IPS-18c (cell line): ENCODE measurements around the gene C16orf89.
"Not testable (repeated sequence)": the region's sequence is repeated elsewhere in the genome, so short reads cannot be mapped to it uniquely, and the experiment has no call there.

Source experiments
- H3K4me3 ChIP-seq: 2 replicates; pipeline ENCODE4 v1.7.0; 2013; ENCODE audit warnings: low read depth, mild to moderate bottlenecking, low read length, moderate library complexity; ENCODE audit not compliant: insufficient read depth
- H3K9me3 ChIP-seq: one replicate; pipeline ENCODE4 v1.6.1; 2013; ENCODE audit warnings: mild to moderate bottlenecking, low read length, moderate library complexity; ENCODE audit not compliant: control insufficient read depth, insufficient read depth

C16orf89 gene

GRCh38 chr16:5069854-5070253, 4.1 kb upstream of the C16orf89 start:
- H3K4me3 ChIP-seq: no peak overlapping the region
- no peaks in the 10 kb centered on the region for H3K9me3 ChIP-seq

GRCh38 chr16:5069048-5069447, 3.3 kb upstream of the C16orf89 start:
- no peaks in the 10 kb centered on the region for H3K9me3 ChIP-seq
- H3K4me3 ChIP-seq: no peak overlapping the region

GRCh38 chr16:5066511-5066910, 755 bp upstream of the C16orf89 start:
- Histone ChIP-seq H3K4me3 (no peak overlapping the region), H3K9me3 (no peaks in the 10 kb centered on the region)

GRCh38 chr16:5065326-5065725, 430 bp downstream of the C16orf89 start:
- Histone ChIP-seq H3K9me3 (no peaks in the 10 kb centered on the region), H3K4me3 (no peak overlapping the region)

- Histone ChIP-seq H3K9me3 (no peaks in the 10 kb centered on the region), H3K4me3 (no peak overlapping the region)
Observed at GRCh38 chr16:5064915-5065314, 841 bp downstream of the C16orf89 start.

DNA sequence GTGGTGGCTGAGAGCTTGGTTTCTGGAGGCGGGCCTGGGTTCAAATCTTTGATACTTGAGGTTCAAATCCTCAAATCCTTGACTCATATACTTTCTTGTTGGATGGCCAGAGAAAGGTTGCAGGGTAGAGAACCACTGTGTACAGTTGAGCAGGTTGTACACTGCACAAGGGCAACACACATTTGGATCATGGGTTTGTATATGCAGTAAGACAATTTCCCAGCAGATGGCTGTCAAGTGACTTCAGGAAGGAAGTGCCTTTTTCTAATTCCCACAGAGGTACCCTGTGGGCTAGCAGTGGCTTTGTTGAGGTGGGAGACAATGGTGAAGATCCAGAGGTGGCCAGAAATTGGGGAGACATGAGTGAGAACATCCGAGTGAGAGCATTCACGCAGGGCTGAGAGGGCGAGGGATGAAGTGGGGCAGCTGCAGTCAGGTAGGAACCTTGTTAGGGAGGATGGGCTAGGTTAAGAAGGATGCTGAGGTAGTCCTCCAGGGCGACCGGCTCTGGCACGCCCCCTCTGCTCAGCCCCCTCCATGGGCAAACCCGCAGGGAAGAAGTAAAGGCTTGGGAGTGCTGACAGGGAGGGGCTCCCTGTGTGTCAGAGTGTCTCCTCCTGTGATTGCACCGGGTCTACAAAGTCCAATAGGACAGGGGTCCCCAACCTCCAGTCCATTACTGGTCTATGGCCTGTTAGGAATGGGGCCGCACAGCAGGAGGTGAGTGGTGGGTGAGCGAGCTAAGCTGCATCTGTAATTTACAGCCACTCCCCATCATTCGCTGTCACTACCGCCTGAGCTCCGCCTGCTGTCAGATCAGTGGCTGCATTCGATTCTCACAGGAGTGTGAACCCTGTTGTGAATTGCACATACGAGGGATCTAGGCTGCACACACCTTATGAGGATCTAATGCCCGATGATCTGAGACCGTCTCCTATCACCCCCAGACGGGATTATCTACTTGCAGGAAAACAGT, 2.7 kb downstream of the C16orf89 start:
- no peak overlapping the region for H3K4me3 ChIP-seq

DNA sequence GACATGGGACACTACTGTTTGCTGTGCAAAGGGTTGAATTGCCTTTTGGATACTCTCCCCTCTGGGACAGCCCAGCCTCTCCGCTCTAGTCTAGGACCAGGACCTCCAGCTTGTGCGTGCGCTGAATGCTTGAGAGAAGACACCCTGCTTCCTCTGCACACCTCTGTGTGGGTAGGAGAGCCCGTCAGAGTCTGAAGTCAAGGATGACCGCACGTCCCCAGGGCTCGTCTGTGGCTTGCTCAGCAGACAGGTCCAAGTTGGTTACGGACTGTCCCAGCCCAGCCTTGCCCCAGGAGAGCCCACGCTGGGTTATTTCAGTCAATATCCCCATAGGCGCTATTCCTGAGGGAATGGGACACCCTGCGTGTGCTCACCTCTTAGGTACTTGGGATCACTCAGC, 3.7 kb downstream of the C16orf89 start:
- no peak overlapping the region for H3K4me3 ChIP-seq
- H3K9me3 ChIP-seq: no peaks in the 10 kb centered on the region

More for the DNA sequence above, 2.7 kb downstream of the C16orf89 start:
- H3K9me3 ChIP-seq: no peaks in the 10 kb centered on the region

GRCh38 chr16:5060073-5060641, 5.6 kb downstream of the C16orf89 start:
- H3K9me3 ChIP-seq: no peaks in the 10 kb centered on the region
- no peak overlapping the region for H3K4me3 ChIP-seq

DNA sequence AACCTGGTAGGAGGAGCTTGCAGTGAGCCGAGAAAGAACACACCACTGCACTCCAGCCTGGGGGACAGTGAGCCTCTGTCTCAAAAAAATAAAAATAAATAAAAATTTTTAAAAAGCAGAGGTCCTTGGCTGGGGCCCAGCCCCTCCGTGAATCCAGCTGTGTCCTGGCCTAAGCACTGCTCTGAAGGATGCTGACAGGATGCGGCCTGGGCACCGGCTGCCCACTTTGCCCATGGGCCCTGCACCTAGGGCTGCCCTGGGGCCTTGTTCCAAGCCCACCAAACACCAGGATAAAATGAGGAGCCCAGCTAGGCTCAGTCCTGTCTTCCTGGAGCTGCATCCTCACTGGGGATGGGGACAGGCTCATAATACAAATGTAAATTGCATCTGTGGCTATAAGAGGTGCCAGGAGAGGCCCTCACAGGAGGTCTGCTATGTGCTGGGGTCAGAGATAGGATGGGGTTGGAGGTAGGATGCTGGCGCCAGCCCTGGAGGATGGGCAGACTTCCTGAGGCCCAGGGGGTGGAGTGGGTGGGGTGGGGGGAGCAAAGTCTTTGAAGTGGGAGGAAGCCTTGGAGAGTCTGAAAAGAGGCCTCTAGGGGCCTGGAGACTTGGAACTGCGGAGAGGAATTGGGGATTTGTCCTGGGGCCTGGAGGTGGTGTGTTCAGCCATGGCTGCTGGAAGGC, 6.2 kb downstream of the C16orf89 start:
- H3K9me3 ChIP-seq: no peaks in the 10 kb centered on the region
- no peak overlapping the region; the same call in 1 of the 2 replicates for H3K4me3 ChIP-seq

- Histone ChIP-seq H3K4me3 (0 out of 2 replicates have a peak overlapping the region, but pooled peaks have one; percentile 1), H3K9me3 (no peaks in the 10 kb centered on the region)
Observed at GRCh38 chr16:5058476-5058875, 7.3 kb downstream of the C16orf89 start.

GRCh38 chr16:5056352-5056751, 9.4 kb downstream of the C16orf89 start:
- H3K4me3 ChIP-seq: no peak overlapping the region

DNA sequence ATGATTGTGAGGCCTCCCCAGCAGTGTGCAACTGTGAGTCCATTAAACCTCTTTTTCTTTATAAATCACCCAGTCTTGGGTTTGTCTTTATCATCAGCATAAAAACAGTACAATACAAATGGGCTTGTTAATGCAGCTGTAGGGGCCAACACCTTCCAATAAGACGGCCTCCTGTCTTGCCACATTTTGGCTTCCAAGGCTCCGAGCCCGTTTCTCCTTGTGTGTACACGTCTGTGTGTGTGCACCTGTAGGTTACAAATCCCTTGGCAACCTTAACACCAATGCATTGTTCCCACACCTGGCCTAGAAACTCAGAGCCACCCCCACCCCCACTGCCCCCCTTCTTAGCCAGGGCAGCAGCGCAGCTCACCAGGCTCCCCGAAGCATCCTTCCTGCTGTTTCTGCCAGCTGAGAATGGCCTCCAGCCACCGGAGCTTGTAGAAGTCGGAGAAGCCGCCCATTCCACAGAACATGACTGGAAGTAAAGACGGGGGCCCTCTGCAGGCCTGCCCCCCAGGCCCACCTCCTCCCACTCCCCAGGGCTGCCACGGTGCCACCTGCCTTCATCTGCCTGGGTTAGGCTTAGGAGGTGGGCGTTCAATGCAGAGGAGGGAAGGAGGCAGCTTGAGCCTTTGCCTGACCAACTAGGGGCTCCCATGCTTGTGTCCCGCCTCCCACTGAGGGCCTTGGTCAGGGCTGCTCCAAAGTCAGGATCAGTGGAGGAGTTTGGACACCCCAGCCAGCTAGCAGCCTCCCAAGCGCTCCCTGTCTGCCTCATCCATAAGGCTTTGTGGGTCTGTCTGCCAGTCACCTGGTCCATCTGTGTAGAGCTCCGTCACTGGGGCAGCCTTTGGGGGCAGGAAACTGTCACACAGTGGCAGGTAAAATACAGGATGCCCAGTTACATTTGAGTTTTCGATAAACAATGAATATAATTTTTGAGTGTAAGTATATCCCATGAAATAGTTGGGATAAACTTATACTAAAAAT, 10.6 kb downstream of the C16orf89 start:
- H3K4me3 ChIP-seq: no peak overlapping the region
- no peaks in the 10 kb centered on the region for H3K9me3 ChIP-seq

More at GRCh38 chr16:5056352-5056751, 9.4 kb downstream of the C16orf89 start:
- H3K9me3 ChIP-seq: no peaks in the 10 kb centered on the region

DNA sequence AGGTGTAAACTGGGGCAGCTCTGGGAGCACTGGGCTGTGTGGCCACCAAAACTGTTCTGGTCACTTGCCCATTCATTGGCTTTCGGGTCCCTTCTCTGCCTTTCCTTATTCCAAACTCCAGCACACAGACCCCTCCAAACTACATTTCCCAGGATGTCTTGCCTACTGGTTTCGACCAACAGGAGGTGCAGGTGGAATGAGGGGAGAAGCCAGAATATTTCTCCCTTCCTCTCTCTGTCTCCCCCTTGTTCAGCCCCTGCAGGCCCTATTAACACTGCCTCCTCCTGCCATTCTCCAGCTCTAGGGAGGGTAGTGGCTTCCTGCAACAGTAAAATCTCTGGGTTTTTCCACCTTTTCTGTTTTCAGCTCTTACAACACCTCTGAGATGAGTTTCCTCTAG, 18.8 kb downstream of the C16orf89 start:
- H3K9me3 ChIP-seq: no peaks in the 10 kb centered on the region
- H3K4me3 ChIP-seq: no peak overlapping the region

DNA sequence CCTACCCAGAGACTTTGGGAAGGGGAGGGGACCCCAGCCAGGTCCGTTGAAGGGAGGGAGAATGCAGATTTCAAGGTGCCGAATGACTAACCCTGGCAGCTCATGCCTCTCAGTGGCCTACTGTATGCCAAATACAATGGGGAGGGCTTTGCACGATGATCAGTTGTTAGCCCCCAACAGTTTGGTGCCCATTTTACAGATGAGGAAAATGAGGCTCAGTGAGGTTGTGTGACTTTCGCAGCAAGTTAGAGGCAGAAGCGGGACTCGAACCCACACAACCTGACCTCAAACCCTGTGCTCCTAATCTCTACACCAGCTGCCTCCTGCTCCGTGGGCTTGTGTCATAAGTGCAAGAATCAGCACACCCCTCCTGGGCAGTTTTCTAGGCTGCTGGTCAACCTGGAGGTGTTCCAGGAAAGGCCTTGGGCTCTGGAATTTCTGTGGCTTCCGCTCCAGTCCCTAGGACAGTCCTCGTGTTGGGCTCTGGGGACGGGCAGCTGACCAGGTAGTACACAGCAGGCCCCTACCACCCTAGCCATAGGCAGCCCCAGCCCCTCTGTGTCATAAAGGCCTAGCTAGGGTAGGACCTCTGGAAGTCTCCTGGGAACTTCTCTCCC, 20.1 kb downstream of the C16orf89 start:
- H3K4me3 ChIP-seq: no peak overlapping the region
- no peaks in the 10 kb centered on the region for H3K9me3 ChIP-seq

GRCh38 chr16:5044581-5044980, 21.2 kb downstream of the C16orf89 start:
- not testable (repeated sequence) for H3K4me3 ChIP-seq

DNA sequence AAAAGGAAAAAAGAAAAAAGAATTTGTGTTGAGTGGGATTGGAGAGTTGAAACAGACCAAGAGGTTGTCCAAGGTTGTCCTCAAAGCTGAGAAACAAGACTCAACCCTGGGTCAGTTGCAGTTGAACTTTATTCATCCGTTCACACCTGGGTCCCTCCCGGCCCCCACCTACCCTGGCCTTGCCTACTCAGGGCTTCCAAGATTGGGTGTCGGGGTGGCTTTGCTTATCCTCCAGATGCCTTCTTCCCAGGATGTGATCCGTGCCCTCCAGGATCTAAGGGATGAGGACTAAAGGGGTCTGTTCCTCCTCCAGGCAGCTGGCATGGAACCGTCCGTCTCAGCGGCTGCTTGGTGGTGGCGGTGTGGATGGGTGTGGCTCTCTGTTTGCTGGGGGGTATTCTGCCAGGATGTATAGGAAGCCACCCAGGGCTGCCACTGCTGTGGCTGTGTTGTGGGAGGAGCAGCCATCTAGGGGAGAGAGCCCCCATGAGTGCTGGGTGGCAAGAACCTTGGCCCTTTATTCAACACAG, 21.7 kb downstream of the C16orf89 start:
- Histone ChIP-seq H3K9me3 (no peaks in the 10 kb centered on the region), H3K4me3 (no peak overlapping the region)

More at GRCh38 chr16:5044581-5044980, 21.2 kb downstream of the C16orf89 start:
- H3K9me3 ChIP-seq: not testable (repeated sequence)
